Right lung (tissue), 5 donors: ENCODE results near the gene TBC1D9. TPM values are rescaled to one million over a fixed set of nuclear protein-coding genes. Genes with fewer than 3 reads are reported as not detected.
A peak's percentile ranks its signal among the peaks of the same experiment; 100 is the strongest.

ENCODE experiments used
- DNase-seq, 2 donors: peaks; one replicate each; pipeline ENCODE4 v3.0.0-alpha.2; 2013
- polyA plus RNA-seq, 5 donors: library from polyadenylated mRNA; unstranded; fragments of 120-200 nt; gene quantifications; one replicate each; pipeline versions ENCODE4 v1.2.1 to v1.2.3, GENCODE V29; 2013; ENCODE audit warnings: inconsistent platforms in 1 of 5, low replicate concordance in 1 of 5; ENCODE audit not compliant: insufficient read length in 5 of 5, insufficient read depth in 1 of 5

Gene TBC1D9
- polyA plus RNA-seq, 5 donors = 22.4 to 33.8 (median 33.2) TPM

DNA sequence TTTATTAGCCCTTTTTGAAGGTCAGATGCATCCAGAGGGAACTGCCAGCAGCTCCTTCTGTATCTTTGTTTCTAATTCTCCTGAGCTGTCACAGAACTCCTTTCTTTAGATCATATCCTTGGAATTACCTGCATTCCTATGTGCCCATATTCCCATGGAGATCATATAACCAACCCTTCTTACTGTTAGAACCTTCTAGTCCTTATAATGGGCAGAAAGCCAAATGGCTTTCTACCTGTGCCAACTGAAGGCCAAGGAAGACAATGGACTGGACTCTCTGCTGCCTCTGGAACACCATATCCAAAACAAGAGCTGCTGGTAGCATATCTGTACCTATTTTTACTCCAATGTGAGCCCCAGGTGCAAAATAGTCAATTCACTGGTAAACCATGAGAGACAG is 60.7 kb downstream of the TBC1D9 start:
- DNase-seq = no peak

DNA sequence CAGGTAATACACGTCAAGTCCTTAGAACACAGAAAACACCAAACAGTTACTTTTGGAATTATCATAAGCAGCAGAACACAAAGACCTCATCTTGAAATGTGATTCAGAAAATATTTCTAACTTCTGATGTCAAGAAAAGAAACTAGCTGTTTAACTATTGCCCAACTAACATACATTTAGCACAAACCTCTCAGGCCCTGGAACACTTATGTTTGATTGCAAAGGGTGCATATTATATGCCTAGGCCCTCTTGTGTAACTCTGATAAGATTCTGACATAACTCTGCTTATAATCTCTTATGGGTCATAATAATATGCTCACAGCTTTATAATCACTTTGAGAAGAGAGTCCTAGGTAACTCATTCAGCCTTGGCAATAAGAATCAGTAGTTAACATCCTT is 62.6 kb downstream of the TBC1D9 start:
- peak in 1 of 2 donors; percentile 24 for DNase-seq

- peak in 1 of 2 donors; percentile 21 for DNase-seq
Observed at GRCh38 chr4:140691369-140691768, 64.8 kb downstream of the TBC1D9 start.

GRCh38 chr4:140690093-140690492 is 66.1 kb downstream of the TBC1D9 start:
- DNase-seq = no peak

DNA sequence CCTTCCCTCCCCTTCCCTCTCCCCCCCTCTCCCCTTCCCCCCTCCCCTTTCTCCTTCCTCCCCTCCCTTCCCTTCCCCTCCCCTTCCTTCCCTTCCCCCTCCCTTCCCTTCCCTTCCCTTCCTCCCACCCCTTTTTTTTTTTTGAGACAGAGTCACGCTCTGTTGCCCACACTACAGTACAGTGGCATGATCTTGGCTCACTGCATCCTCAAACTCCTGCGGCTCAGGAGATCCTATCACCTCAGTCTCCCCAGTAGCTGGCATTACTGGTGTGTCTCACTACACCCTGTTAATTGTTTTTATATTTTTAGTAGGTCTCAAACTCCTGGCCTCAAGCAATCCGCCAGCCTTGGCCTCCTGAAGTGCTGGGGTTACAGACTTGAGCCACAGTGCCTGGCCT is 66.6 kb downstream of the TBC1D9 start:
- DNase-seq = no peak

DNA sequence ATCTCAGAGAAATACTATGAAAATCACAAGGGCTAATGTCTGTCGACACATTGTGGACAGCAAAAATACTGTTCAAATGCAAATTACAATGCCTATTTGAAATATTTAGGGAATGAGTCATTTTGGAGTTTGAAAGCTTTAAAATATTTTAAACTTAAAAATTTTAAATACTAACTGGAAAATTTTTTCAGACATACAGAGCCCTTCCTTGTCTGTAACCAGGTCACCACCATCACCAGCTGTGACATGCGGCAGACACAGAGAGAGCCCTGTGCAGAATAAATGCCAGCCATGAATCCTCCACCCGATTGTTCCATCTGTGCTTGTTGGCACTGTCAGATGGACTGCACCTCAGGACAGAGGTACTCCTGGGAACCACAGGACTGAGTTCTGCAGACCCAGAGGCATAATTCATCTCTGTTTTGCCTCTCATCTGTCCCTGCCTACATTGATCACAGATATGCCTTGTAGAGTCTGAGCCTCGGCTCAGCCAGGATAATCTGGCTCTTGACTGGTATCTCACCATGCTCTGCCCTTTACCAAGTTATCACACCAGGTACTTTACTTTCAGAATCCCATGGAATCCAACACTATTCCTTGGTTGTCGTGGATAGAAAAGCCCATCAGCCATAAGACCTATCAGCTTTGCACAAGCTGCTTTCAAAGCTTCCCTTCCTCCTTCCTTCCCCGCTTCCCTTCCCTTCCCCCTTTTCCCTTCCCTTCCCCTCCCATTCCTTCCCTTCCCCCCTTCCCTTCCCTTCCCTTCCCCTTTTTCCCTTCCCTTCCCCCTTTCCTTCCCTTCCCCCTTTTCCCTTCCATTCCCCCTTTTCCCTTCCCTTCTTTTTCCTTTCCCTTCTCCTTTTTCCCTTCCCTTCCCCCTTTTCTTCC is 67.2 kb downstream of the TBC1D9 start:
- no peak for DNase-seq

- DNase-seq = no peak
Observed at GRCh38 chr4:140686796-140687195, 69.4 kb downstream of the TBC1D9 start.

DNA sequence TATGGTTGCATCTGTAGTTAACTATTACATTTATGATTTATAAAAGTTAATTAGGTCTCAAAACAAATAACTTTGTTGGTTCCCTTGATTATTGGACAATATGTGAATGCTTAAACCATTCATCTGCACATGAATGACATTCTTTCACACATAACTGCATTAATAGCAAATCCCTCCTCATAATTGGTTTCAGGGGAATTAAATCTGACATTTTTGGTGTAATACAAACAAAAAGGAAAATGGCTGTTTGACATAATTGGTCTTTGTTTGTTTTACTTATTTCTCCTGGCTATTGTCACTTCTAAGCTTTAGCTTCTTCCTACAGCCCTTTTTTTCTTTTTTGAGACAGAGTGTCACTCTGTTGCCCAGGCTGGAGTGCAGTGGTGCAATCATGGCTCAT is 71.9 kb downstream of the TBC1D9 start:
- no peak for DNase-seq

DNA sequence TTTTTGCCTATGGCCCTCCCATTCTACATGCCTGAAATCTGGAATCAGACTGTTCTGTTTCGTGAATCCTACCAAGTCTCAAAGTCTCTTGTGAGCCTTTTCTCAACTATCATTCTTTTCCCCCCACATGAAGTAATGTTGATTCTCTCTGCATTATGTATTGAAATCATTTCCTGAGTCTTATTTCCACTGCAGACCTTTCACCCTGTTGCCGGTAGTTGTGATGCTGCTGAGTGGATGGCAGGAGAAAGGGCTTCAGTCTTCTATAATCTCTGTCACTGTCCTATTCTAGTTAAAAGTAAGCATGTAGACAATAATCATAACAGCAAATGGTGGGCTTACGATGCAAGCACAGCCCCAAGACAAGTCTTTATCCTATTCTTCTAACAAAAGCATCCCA is 75.0 kb downstream of the TBC1D9 start:
- no peak for DNase-seq

- DNase-seq = no peak
Observed at GRCh38 chr4:140680686-140681085, 75.5 kb downstream of the TBC1D9 start.

DNA sequence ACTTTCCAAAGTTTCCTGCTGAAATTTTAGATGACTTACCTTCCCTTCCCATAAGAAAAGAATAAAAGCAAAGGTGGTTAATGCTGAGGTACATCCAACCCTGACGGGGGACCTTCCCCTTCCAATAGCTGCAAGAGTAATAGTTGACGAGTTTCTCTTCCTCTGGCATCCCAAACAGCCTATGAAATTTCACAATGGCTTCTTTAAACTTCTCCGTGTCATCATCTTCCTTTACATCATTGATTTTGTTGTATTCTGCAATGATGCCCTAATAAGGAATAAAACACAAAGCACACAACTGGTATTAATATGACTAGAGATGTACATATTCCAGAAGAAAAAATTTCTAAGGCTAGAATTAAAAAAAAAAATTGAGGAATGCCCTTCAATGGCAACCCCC is 76.6 kb downstream of the TBC1D9 start:
- DNase-seq = no peak

GRCh38 chr4:140675599-140676231 is 80.5 kb downstream of the TBC1D9 start:
- no peak for DNase-seq

GRCh38 chr4:140673729-140674128 is 82.5 kb downstream of the TBC1D9 start:
- DNase-seq = no peak

- no peak for DNase-seq
Observed at GRCh38 chr4:140672416-140672815, 83.8 kb downstream of the TBC1D9 start.

- no peak for DNase-seq
Observed at GRCh38 chr4:140668111-140668510, 88.1 kb downstream of the TBC1D9 start.

- no peak for DNase-seq
Observed at GRCh38 chr4:140666889-140667614, 89.1 kb downstream of the TBC1D9 start.

DNA sequence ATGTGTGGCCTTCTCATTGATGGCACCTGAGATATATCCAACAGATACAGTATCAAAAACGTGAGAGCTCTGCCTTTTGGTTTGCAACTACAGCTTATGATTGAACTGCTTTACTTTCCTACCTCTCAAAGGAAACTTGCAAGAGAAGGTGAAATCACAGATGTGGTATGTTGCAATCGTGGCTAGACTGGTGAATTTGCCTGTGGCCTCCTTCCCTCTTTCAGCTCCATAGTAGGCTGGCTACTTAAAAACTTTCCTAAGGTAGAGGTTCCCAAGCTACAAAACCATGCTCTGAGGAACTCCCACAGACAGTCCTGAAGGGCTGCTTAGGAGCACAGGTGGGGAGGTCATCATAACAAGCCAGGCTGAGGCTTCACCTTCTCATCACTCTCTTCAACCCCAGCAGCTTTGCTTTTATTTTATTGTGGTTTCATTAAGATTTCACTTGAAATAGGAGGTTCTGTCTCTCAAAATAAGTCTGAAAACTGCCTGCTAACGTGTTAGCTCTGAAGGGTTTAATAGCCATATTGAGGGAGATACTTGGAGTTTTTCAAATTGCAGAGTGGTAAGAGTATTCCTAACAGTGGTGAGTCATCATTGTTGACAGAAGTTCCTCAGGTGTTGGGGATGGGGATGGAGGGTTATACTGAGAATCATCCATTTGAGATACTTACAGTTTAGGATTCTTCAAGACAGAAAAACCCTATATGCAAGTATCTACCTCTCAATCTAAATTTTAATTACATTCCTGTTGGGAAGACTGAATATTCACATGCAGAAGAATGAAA is 93.9 kb downstream of the TBC1D9 start:
- no peak for DNase-seq

DNA sequence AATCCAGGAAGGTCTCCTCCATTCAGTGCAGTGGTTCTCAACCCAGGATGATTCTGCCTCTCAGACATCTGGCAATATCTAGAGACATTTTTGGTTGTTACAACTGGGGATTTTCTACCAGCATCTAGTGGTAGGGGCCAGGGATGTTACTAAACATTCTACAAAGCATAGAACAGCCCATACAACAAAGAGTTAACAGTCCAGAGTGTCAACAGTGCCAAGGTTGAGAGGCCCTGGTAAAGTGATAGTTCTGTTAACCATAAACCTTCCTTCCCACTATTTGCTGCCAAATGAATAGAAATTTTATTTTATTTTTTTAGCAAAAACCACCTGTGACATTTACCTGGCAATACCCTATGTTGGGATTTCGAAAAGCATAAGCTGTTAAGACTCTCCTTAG is 94.6 kb downstream of the TBC1D9 start:
- no peak for DNase-seq

- DNase-seq = no peak
Observed at GRCh38 chr4:140659943-140660700, 96.1 kb downstream of the TBC1D9 start.

DNA sequence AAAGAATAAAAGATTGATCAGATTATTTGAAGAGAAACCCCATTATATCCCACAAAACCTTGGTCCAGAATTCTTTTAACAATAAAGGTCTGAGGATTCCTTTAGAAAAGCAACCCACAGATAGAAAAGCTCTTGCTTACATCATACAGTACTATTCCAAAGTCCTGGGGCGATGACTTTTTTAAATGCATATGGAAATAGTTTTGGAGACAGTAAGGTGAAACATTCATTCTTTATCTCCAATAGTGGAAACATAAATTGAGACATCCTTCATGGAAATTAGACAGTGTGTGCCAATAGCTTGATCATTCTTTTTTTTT is 101.7 kb downstream of the TBC1D9 start:
- DNase-seq = no peak
